ENCODE data around the gene CARD11. TPM values are rescaled to one million over a fixed set of nuclear protein-coding genes. Genes with fewer than 3 reads are reported as not detected.

CARD11 gene
- total RNA-seq, 1 experiment from 2014 or later: 79.2 TPM

DNA sequence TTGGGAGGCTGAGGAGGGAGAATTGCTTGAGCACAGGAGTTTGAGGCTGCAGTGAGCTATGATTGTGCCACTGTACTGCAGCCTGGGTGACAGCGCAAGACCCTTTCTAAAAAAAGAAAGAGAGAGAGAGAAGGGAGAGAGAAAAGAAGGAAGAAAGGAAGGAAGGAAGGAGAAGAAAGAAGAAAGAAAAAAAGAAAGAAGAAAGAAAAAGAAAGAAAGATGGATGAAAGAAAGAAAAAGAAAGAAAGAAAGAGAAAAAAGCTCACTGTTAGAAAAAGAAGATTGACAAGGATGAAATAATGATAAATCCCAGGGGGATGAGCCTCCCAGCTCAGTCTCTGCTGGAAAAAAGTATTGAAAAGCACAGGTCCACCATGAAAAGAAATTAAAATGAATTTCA, 22.8 kb upstream of the CARD11 start:
- no peak overlapping the region for H3K4me3 Mint-ChIP-seq (ENCODE audit: low read depth, unreplicated experiment)
- H3K9me3 Mint-ChIP-seq (ENCODE audit: low read depth, unreplicated experiment): peaks cover 12% of the 10 kb centered on the region
- no peak overlapping the region for H3K27ac Mint-ChIP-seq (ENCODE audit: unreplicated experiment)
- intact Hi-C loops (cut with micrococcal nuclease; ENCODE audit: unreplicated experiment): loop anchor here (10.0 kb wide), 1 partner anchor 238 kb away; the partner anchor contains the start of gene SDK1
- CTCF ChIA-PET: interaction anchor here (0.7 kb wide), 1 partner anchor 363 kb away, joined by 4 read pairs; no protein-coding TSS in a partner anchor
- BruUV-seq (replicated peaks): no TSS peak
- H3K36me3 Mint-ChIP-seq (ENCODE audit: insufficient read depth, unreplicated experiment): no peaks in the 10 kb centered on the region
- TF ChIP-seq CTCF (IDR thresholded peaks at IDR 0.05; ENCODE audit: unreplicated experiment): no peak
- H3K4me1 Mint-ChIP-seq (ENCODE audit: low read depth, unreplicated experiment): no peaks in the 10 kb centered on the region
- no peak for DNase-seq
- H3K27me3 Mint-ChIP-seq (ENCODE audit: unreplicated experiment): peaks cover 49% of the 10 kb centered on the region

DNA sequence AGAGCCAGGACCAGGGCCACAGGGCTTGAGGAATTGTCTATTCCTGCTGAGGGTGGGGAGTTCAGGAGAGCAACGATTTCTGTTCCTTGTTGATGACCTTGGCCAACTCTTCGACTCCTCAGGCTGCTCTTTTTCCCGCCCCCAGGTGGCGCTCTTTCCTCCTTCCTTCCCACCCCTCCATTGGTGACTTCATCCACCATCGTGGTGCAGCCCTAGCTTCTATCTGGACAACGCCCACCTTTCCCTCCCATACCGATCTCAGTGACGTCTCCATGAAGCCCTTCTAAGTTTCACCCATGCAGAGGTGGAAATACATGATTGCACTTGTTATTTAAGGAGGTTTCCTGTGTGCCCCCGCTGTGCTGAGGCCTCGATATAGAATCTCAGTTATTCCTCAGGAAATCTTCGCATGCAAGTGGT, 22.1 kb upstream of the CARD11 start:
- peaks cover 9% of the 10 kb centered on the region for H3K9me3 Mint-ChIP-seq (ENCODE audit: low read depth, unreplicated experiment)
- CTCF ChIA-PET: interaction anchor here (0.7 to 1.5 kb wide), 4 partner anchors 9 to 118 kb away, joined by 3 to 4 read pairs (median 4); no protein-coding TSS in a partner anchor
- no peaks in the 10 kb centered on the region for H3K36me3 Mint-ChIP-seq (ENCODE audit: insufficient read depth, unreplicated experiment)
- TF ChIP-seq CTCF (IDR thresholded peaks at IDR 0.05; ENCODE audit: unreplicated experiment): peak; percentile 62
- H3K27me3 Mint-ChIP-seq (ENCODE audit: unreplicated experiment): peaks cover 49% of the 10 kb centered on the region
- no peak overlapping the region for H3K4me3 Mint-ChIP-seq (ENCODE audit: low read depth, unreplicated experiment)
- BruUV-seq (replicated peaks): no TSS peak
- peak; percentile 67 for DNase-seq
- no peaks in the 10 kb centered on the region for H3K4me1 Mint-ChIP-seq (ENCODE audit: low read depth, unreplicated experiment)
- intact Hi-C loops (cut with micrococcal nuclease; ENCODE audit: unreplicated experiment): loop anchor here (10.0 kb wide), 1 partner anchor 239 kb away; the partner anchor contains the start of gene SDK1
- H3K27ac Mint-ChIP-seq (ENCODE audit: unreplicated experiment): no peak overlapping the region

DNA sequence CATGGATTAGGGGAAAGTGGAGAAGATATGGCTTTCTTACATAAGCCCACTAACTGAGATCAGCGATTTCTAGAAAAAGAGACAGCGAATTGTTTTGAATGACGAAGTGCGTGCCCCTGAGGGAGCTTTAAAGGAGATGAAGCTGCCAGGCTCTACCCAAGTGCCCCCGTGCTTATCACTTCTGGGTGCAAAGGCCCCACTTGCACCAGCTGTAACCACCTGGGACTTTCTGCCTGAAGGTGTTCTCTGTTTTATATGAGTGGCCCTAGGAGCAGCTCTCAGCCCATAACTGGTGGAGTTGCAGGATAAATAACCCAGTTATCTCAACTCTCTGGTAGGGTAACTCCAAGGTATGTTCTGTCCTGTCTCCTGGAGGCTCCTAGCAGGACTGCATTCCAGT, 20.4 kb upstream of the CARD11 start:
- BruUV-seq (replicated peaks): no TSS peak
- H3K27me3 Mint-ChIP-seq (ENCODE audit: unreplicated experiment): peaks cover 42% of the 10 kb centered on the region
- no peaks in the 10 kb centered on the region for H3K36me3 Mint-ChIP-seq (ENCODE audit: insufficient read depth, unreplicated experiment)
- H3K9me3 Mint-ChIP-seq (ENCODE audit: low read depth, unreplicated experiment): peaks cover 2% of the 10 kb centered on the region
- CTCF ChIA-PET: interaction anchor here (0.5 kb wide), 1 partner anchor 22 kb away, joined by 4 read pairs; no protein-coding TSS in a partner anchor
- no peak overlapping the region for H3K4me3 Mint-ChIP-seq (ENCODE audit: low read depth, unreplicated experiment)
- H3K4me1 Mint-ChIP-seq (ENCODE audit: low read depth, unreplicated experiment): no peaks in the 10 kb centered on the region
- H3K27ac Mint-ChIP-seq (ENCODE audit: unreplicated experiment): no peak overlapping the region
- no peak for DNase-seq
- TF ChIP-seq CTCF (IDR thresholded peaks at IDR 0.05; ENCODE audit: unreplicated experiment): no peak
- intact Hi-C loops (cut with micrococcal nuclease; ENCODE audit: unreplicated experiment): loop anchor here (10.0 kb wide), 1 partner anchor 241 kb away; the partner anchor contains the start of gene SDK1

DNA sequence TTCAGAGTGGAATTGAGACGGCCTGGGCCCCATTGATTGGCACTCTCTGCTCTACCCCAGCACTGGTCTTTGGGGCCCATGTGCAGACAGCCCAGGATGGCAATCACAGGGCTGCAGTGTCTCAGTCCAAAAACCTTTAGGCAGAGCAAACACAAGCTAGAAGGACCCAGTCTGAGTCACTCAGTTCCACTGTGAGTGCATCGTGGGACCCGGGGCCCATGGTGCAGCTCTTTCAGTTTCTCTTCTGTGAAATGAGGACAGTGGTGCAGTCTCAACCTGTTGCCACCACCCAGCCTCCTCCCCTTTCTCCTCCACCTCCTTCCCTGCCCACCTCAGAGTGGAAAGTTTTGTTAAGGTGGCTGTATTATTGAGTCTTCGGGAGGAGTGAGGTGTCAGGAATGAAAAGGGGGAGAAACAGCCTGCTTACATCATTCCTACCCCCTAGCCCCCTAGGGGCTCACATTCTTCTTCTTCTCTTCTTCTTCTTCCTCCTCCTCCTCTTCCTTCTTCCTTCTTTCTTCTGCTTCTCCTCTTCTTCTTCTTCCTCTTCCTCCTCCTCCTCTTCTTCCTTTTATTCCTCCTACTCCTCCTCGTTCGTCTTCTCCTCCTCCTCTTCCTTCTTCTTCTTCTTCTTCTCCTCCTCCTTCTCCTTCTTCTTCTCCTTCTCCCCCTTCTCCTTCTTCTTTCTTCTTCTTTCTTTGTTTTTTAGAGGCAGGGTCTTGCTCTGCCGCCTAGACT, 19.5 kb upstream of the CARD11 start:
- H3K4me1 Mint-ChIP-seq (ENCODE audit: low read depth, unreplicated experiment): no peaks in the 10 kb centered on the region
- H3K27ac Mint-ChIP-seq (ENCODE audit: unreplicated experiment): no peak overlapping the region
- intact Hi-C loops (cut with micrococcal nuclease; ENCODE audit: unreplicated experiment): loop anchor here (10.0 kb wide), 1 partner anchor 242 kb away; the partner anchor contains the start of gene SDK1
- BruUV-seq (replicated peaks): no TSS peak
- CTCF ChIA-PET: interaction anchor here (0.6 kb wide), 1 partner anchor 130 kb away, joined by 7 read pairs; no protein-coding TSS in a partner anchor
- no peaks in the 10 kb centered on the region for H3K9me3 Mint-ChIP-seq (ENCODE audit: low read depth, unreplicated experiment)
- no peaks in the 10 kb centered on the region for H3K36me3 Mint-ChIP-seq (ENCODE audit: insufficient read depth, unreplicated experiment)
- no peak overlapping the region for H3K4me3 Mint-ChIP-seq (ENCODE audit: low read depth, unreplicated experiment)
- TF ChIP-seq CTCF (IDR thresholded peaks at IDR 0.05; ENCODE audit: unreplicated experiment): no peak
- peaks cover 38% of the 10 kb centered on the region for H3K27me3 Mint-ChIP-seq (ENCODE audit: unreplicated experiment)
- DNase-seq: no peak
